HepG2 (cell line): Measurements from ENCODE around the gene OR51F1. TPM values are rescaled to one million over a fixed set of nuclear protein-coding genes. Genes with fewer than 3 reads are reported as not detected.
"Not testable (repeated sequence)": the region's sequence is repeated elsewhere in the genome, so short reads cannot be mapped to it uniquely, and the experiment has no call there.

Experiments
- ATAC-seq: fragments of 200-7000 bp; cut with Tn5 transposase; 3 replicates; pipeline ENCODE4 v1.9.1; 2020; ENCODE audit warnings: mild to moderate bottlenecking, moderate library complexity
- BruUV-seq: library from RNA; stranded (reverse); fragments of 400-500 nt; replicated peaks from 2 replicates; lab custom pipeline; 2021; lab: Mats Ljungman, UMichigan
- CTCF ChIA-PET: fragments of 300-600 bp; formaldehyde crosslinking; extraction: SDS; loops from one replicate; lab custom pipeline; 2021; ENCODE audit warnings: low total read pairs, inconsistent platforms, low intra/inter-chr PET ratio; lab: Yijun Ruan, JAX
- POLR2A ChIA-PET: fragments of 350-600 bp; sonication (Branson Sonifier 250); formaldehyde crosslinking; loops from one replicate; lab custom pipeline; 2020; ENCODE audit warnings: antibody characterized with exemption, inconsistent platforms; lab: Yijun Ruan, JAX
- DNase-seq: peaks from one replicate; pipeline ENCODE4 v3.0.0-alpha.2; 2015; ENCODE audit warnings: low spot score
- FAIRE-seq: peaks from 3 replicates; lab custom pipeline; 2011; peaks lifted over from hg19 to GRCh38; lab: Jason Lieb, UNC
- H2AFZ ChIP-seq: one replicate; pipeline ENCODE4 v1.6.1; 2011; ENCODE audit warnings: low read length, inconsistent platforms
- H3K27ac ChIP-seq: fragments of 300-600 bp; 3 replicates; pipeline ENCODE4 v1.8.0; 2011; ENCODE audit warnings: mixed run types, mild to moderate bottlenecking, mixed read lengths, low read length, inconsistent platforms; ENCODE audit not compliant: insufficient read depth; ENCODE audit errors: extremely low read length
- H3K27me3 ChIP-seq, 2 experiments: fragments of 200-600 bp in 1 of 2; 2 replicates in 1 of 2; 3 replicates in 1 of 2; pipeline versions ENCODE4 v1.6.0 to v1.8.0; 2011; ENCODE audit warnings: low read length in 2 of 2, mild to moderate bottlenecking in 2 of 2, moderate library complexity in 2 of 2, inconsistent platforms in 1 of 2; ENCODE audit not compliant: insufficient read depth in 2 of 2, control insufficient read depth in 1 of 2
- H3K36me3 ChIP-seq, 2 experiments: fragments of 200-600 bp in 1 of 2; replicated peaks in 1 of 2; 2 replicates in 1 of 2; 3 replicates in 1 of 2; pipeline versions ENCODE4 v1.5.1 to v1.8.0; 2011; ENCODE audit warnings: low read length in 2 of 2, inconsistent platforms in 1 of 2; ENCODE audit not compliant: insufficient read depth in 2 of 2, control insufficient read depth in 1 of 2
- H3K4me1 ChIP-seq: 2 replicates; pipeline ENCODE4 v1.5.1; 2012; ENCODE audit warnings: low read length, inconsistent platforms; ENCODE audit not compliant: insufficient read depth
- H3K4me2 ChIP-seq: 2 replicates; pipeline ENCODE4 v1.6.0; 2011; ENCODE audit warnings: low read depth, low read length, inconsistent platforms
- H3K4me3 ChIP-seq, 3 experiments: fragments of 200-600 bp in 1 of 3; sonication (generic), shearing (Covaris generic) in 1 of 3; replicated peaks in 1 of 3; 2 replicates each; pipeline ENCODE4 v1.5.1; 2011 to 2016; ENCODE audit warnings: low read length in 3 of 3, inconsistent platforms in 2 of 3, low read depth in 2 of 3, mild to moderate bottlenecking in 2 of 3, control low read depth in 1 of 3, mixed read lengths in 1 of 3; ENCODE audit not compliant: insufficient read depth in 1 of 3
- H3K79me2 ChIP-seq: one replicate; pipeline ENCODE4 v1.6.1; 2011; ENCODE audit warnings: low read length, inconsistent platforms; ENCODE audit not compliant: insufficient read depth
- H3K9ac ChIP-seq: 2 replicates; pipeline ENCODE4 v1.6.0; 2011; ENCODE audit warnings: mild to moderate bottlenecking, low read depth, low read length, inconsistent platforms; ENCODE audit not compliant: insufficient read depth
- H3K9me3 ChIP-seq: 2 replicates; pipeline ENCODE4 v1.5.1; 2012; ENCODE audit warnings: mild to moderate bottlenecking, low read length
- H4K20me1 ChIP-seq: 2 replicates; pipeline ENCODE4 v1.6.0; 2011; ENCODE audit warnings: inconsistent platforms, mild to moderate bottlenecking, low read length, moderate library complexity; ENCODE audit not compliant: insufficient read depth
- FOXM1 ChIP-seq: sonication (generic); formaldehyde crosslinking; IDR thresholded peaks from 2 replicates; pipeline ENCODE4 v1.5.0; 2020; ENCODE audit warnings: missing genetic modification reagents
- JARID2 ChIP-seq: sonication (generic); formaldehyde crosslinking; IDR thresholded peaks from 2 replicates; pipeline ENCODE4 v1.8.1; 2023; ENCODE audit warnings: missing genetic modification reagents, inconsistent platforms; ENCODE audit not compliant: insufficient replicate concordance
- MEIS1 ChIP-seq: sonication (generic); formaldehyde crosslinking; IDR thresholded peaks from 2 replicates; pipeline ENCODE4 v1.9.0; 2021; ENCODE audit warnings: mild to moderate bottlenecking, missing genetic modification reagents, moderate library complexity, borderline replicate concordance
- TCF12 ChIP-seq, 2 experiments: fragments of 450-650 bp in 1 of 2; sonication (generic) in 1 of 2; formaldehyde crosslinking in 1 of 2; IDR thresholded peaks; 2 replicates each; pipeline versions ENCODE4 v1.6.1 to v1.8.0; 2017 to 2022; ENCODE audit warnings: antibody characterized with exemption in 1 of 2, mild to moderate bottlenecking in 1 of 2, missing genetic modification reagents in 1 of 2, moderate library complexity in 1 of 2
- ZFP36L2 ChIP-seq: sonication (generic); formaldehyde crosslinking; IDR thresholded peaks from 2 replicates; pipeline ENCODE4 v1.4.0; 2020; ENCODE audit warnings: missing genetic modification reagents
- WGBS: methylation state at CpG from one replicate; pipeline ENCODE4 v1.1.6; 2017; ENCODE audit warnings: low lambda C conversion rate; 5-methylcytosine and 5-hydroxymethylcytosine counted together
- in situ Hi-C: cut with HindIII; loops from 2 replicates; pipeline ENCODE4 v1.10.0; 2017; ENCODE audit warnings: low pct_unique_long_range_greater_than_20kb; ENCODE audit not compliant: extremely low pct_ligation_motif_present
- intact Hi-C: fragments of 100-400 bp; cut with micrococcal nuclease; formaldehyde crosslinking; loops from one replicate; pipeline ENCODE4 v1.10.0; 2022; ENCODE audit not compliant: unreplicated experiment
- polyA plus RNA-seq, 8 experiments: library from polyadenylated mRNA; depleted of rRNA in 3 of 8; stranded (reverse) in 7 of 8; unstranded in 1 of 8; fragments of >200 nt; fragmentation: Illumina TruSeq in 4 of 8; extraction: Trizol in 4 of 8; gene quantifications; 2 replicates each; pipeline versions ENCODE4 v1.2.1 to v1.2.3, GENCODE V29; 2011 to 2016; ENCODE audit warnings: low read depth in 4 of 8, missing spikeins in 1 of 8, mixed read lengths in 1 of 8; ENCODE audit not compliant: insufficient read depth in 1 of 8
- total RNA-seq, 5 experiments: library from RNA; depleted of rRNA; stranded (reverse); fragments of >200 nt; fragmentation: Illumina TruSeq; extraction: Trizol; gene quantifications; 2 replicates each; pipeline ENCODE4 v1.2.3, GENCODE V29; 2016; ENCODE audit warnings: low read depth in 1 of 5
- TF ChIP-seq, protein P1 (sequence below): sonication (generic); formaldehyde crosslinking; IDR thresholded peaks from 2 replicates; pipeline ENCODE4 v1.4.0; 2020; ENCODE audit warnings: mild to moderate bottlenecking, missing genetic modification reagents, borderline replicate concordance
- TF ChIP-seq, protein P2 (sequence below): sonication (generic); formaldehyde crosslinking; IDR thresholded peaks from 2 replicates; pipeline ENCODE4 v1.4.0; 2020; ENCODE audit warnings: missing genetic modification reagents

OR51F1 gene
- total and polyA plus RNA-seq, 2 of the 13 experiments (the other 11 are each of a cell fraction or from before 2014, with no cell fraction given) = not detected

DNA sequence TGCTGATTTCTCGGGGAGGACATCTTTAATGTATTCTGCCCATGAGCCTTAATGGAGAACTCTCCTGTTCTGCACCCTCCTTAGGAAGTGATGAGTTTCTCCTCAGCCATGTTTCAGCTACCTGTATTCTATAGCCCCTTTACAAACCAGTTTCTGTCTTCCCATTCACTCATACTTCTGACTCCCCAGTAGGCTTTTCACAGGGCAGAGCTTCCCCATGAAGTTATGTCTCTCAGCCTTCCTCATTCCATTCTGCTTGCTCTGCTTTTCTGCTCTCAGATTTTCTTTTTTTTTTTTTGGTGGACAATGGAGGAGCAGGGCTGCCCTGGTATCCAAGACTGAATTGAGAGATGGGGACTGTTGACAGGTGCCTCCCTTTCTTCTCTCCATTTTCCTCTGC lies 38.7 kb upstream of the OR51F1 start (continued):
- TF ChIP-seq, protein P1, sequence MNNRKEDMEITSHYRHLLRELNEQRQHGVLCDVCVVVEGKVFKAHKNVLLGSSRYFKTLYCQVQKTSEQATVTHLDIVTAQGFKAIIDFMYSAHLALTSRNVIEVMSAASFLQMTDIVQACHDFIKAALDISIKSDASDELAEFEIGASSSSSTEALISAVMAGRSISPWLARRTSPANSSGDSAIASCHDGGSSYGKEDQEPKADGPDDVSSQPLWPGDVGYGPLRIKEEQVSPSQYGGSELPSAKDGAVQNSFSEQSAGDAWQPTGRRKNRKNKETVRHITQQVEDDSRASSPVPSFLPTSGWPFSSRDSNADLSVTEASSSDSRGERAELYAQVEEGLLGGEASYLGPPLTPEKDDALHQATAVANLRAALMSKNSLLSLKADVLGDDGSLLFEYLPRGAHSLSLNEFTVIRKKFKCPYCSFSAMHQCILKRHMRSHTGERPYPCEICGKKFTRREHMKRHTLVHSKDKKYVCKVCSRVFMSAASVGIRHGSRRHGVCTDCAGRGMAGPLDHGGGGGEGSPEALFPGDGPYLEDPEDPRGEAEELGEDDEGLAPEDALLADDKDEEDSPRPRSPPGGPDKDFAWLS (CRISPR knock-in tag) = no peak
- TF ChIP-seq ZFP36L2 (CRISPR knock-in tag) (no peak), MEIS1 (CRISPR knock-in tag) (no peak), TCF12 (IDR thresholded peaks at IDR 0.05) (no peak), TCF12 (CRISPR knock-in tag; IDR thresholded peaks at IDR 0.05) (no peak)

DNA sequence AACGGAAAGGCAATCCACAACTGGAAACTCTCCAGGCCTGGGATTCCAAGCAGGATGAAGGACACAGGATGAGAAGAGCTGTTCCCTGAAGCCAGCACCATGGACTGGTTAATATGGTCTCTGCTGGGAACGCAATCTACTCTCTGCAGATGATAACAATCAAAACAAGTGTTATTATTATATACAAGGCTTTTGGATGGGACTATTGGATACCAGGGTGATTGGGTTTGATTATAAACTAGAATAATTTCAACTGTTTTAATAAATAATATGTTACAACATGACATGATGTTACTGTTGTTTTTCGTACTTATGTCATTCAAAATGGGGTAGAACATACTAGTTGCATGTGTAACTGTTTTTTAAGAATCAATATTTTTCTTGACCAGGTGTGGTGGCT lies 34.5 kb upstream of the OR51F1 start, which contains the start of gene OR52R1:
OR52R1 (minus strand) TSS at position 101 of the 400 bp plus-strand sequence; CDS start at position 101, 0 bp downstream.
- H3K27ac ChIP-seq = no peak within 1 kb of the TSS
- intact Hi-C loops = no loop called here
- FAIRE-seq (no peak), ATAC-seq (no peak), DNase-seq (no peak)
- WGBS = 12% methylated on average over 3 of the region's 3 CpGs
- no peak within 1 kb of the TSS for H3K9ac ChIP-seq
- no peaks in the 10 kb centered on the region for H3K79me2 ChIP-seq
- ChIA-PET CTCF (no interaction called here), POLR2A (no interaction called here)
- no peaks in the 10 kb centered on the region for H4K20me1 ChIP-seq
- H3K4me1 ChIP-seq = no peaks in the 10 kb centered on the region
- H3K9me3 ChIP-seq = no peaks in the 10 kb centered on the region
- H3K4me2 ChIP-seq = no peak within 1 kb of the TSS
- TF ChIP-seq JARID2 (CRISPR knock-in tag) (no peak), FOXM1 (no peak)
- TF ChIP-seq, protein P2, sequence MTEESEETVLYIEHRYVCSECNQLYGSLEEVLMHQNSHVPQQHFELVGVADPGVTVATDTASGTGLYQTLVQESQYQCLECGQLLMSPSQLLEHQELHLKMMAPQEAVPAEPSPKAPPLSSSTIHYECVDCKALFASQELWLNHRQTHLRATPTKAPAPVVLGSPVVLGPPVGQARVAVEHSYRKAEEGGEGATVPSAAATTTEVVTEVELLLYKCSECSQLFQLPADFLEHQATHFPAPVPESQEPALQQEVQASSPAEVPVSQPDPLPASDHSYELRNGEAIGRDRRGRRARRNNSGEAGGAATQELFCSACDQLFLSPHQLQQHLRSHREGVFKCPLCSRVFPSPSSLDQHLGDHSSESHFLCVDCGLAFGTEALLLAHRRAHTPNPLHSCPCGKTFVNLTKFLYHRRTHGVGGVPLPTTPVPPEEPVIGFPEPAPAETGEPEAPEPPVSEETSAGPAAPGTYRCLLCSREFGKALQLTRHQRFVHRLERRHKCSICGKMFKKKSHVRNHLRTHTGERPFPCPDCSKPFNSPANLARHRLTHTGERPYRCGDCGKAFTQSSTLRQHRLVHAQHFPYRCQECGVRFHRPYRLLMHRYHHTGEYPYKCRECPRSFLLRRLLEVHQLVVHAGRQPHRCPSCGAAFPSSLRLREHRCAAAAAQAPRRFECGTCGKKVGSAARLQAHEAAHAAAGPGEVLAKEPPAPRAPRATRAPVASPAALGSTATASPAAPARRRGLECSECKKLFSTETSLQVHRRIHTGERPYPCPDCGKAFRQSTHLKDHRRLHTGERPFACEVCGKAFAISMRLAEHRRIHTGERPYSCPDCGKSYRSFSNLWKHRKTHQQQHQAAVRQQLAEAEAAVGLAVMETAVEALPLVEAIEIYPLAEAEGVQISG (CRISPR knock-in tag) = no peak
- TF ChIP-seq, all 625 proteins: peak for 0
- no peak within 1 kb of the TSS for H3K4me3 ChIP-seq
- 0 out of 5 replicates have a peak, but pooled peaks cover 0 to 3% of the 10 kb centered on the region in 2 experiments for H3K27me3 ChIP-seq
- H3K36me3 ChIP-seq = no peaks in the 10 kb centered on the region
- no peak within 1 kb of the TSS for H2AFZ ChIP-seq
- no TSS peak for BruUV-seq
- in situ Hi-C loops = no loop called here

DNA sequence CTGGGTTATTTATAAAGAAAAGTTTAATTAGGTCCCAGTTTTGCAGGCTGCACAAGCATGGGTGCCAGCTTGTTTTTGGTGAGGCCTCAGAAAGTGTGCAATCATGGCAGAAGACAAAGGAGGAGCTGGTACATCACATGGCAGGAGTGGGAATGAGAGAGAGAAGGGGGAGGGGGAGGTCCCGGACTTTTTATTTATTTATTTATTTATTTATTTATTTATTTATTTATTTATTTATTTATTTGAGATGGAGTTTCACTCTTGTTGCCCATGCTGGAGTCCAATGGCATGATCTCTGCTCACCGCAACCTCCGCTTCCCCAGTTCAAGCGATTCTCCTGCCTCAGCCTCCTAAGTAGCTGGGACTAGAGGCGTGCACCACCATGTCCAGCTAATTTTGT lies 31.6 kb upstream of the OR51F1 start:
- H3K9ac ChIP-seq, H3K4me1 ChIP-seq, H2AFZ ChIP-seq, DNase-seq, ATAC-seq, H3K4me2 ChIP-seq, CTCF ChIA-PET, in situ Hi-C loops, BruUV-seq, FAIRE-seq, POLR2A ChIA-PET, H3K36me3 ChIP-seq, H3K27ac ChIP-seq, H3K27me3 ChIP-seq, intact Hi-C loops, H3K9me3 ChIP-seq, H3K4me3 ChIP-seq, H4K20me1 ChIP-seq, H3K79me2 ChIP-seq: not testable (repeated sequence)
- 57% methylated on average over 5 of the region's 5 CpGs for WGBS
